ENCODE data around the gene MRPS23.

Gene MRPS23

GRCh38 chr17:57849874-57850754, at the start of gene MRPS23:
Gene MRPS23 (minus strand): TSS chr17:57850044. CDS start chr17:57850010, 34 bp downstream.
- no peak for TF ChIP-seq CTCF (conservative IDR thresholded peaks at IDR 0.05; ENCODE audit: control insufficient read depth, insufficient read depth, low read depth, low read length)
- DNase-seq (ENCODE audit: low read depth): peak; percentile 98
- peak within 1 kb of the TSS; percentile 98 for H3K4me3 ChIP-seq (ENCODE audit: control insufficient read depth, low read depth, low read length)

GRCh38 chr17:57899391-57899790, 49.5 kb upstream of the MRPS23 start:
- DNase-seq (ENCODE audit: low read depth): no peak
- TF ChIP-seq CTCF (conservative IDR thresholded peaks at IDR 0.05; ENCODE audit: control insufficient read depth, insufficient read depth, low read depth, low read length): no peak

GRCh38 chr17:57898487-57899311, 48.9 kb upstream of the MRPS23 start:
- no peak for TF ChIP-seq CTCF (conservative IDR thresholded peaks at IDR 0.05; ENCODE audit: control insufficient read depth, insufficient read depth, low read depth, low read length)
- DNase-seq (ENCODE audit: low read depth): no peak
- no peak overlapping the region for H3K4me3 ChIP-seq (ENCODE audit: control insufficient read depth, low read depth, low read length)

More at GRCh38 chr17:57899391-57899790, 49.5 kb upstream of the MRPS23 start:
- no peak overlapping the region for H3K4me3 ChIP-seq (ENCODE audit: control insufficient read depth, low read depth, low read length)

- no peak for DNase-seq (ENCODE audit: low read depth)
- no peak for TF ChIP-seq CTCF (conservative IDR thresholded peaks at IDR 0.05; ENCODE audit: control insufficient read depth, insufficient read depth, low read depth, low read length)
- H3K4me3 ChIP-seq (ENCODE audit: control insufficient read depth, low read depth, low read length): no peak overlapping the region
Measured at GRCh38 chr17:57895382-57896060, 45.7 kb upstream of the MRPS23 start.

- DNase-seq (ENCODE audit: low read depth): no peak
- TF ChIP-seq CTCF (conservative IDR thresholded peaks at IDR 0.05; ENCODE audit: control insufficient read depth, insufficient read depth, low read depth, low read length): no peak
- no peak overlapping the region for H3K4me3 ChIP-seq (ENCODE audit: control insufficient read depth, low read depth, low read length)
Measured at GRCh38 chr17:57894848-57895247, 45.0 kb upstream of the MRPS23 start.
